GM12874 (cell line): ENCODE results near the gene CTAGE1.

Source experiments
- CTCF ChIP-seq: IDR thresholded peaks from 2 replicates; pipeline ENCODE4 v1.5.1; 2011; ENCODE audit warnings: low read depth, mild to moderate bottlenecking, control low read depth, low read length, moderate library complexity; ENCODE audit not compliant: insufficient read depth

Gene CTAGE1

GRCh38 chr18:22433956-22434355 lies 16.2 kb upstream of the CTAGE1 start:
- TF ChIP-seq CTCF = no peak

- TF ChIP-seq CTCF = no peak
Measured at GRCh38 chr18:22432657-22433137, 15.0 kb upstream of the CTAGE1 start.

- no peak for TF ChIP-seq CTCF
Measured at GRCh38 chr18:22429564-22429963, 11.8 kb upstream of the CTAGE1 start.

- no peak for TF ChIP-seq CTCF
Measured at GRCh38 chr18:22428672-22429071, 11.0 kb upstream of the CTAGE1 start.

- TF ChIP-seq CTCF = no peak
Measured at GRCh38 chr18:22427822-22428549, 10.3 kb upstream of the CTAGE1 start.

GRCh38 chr18:22424565-22424963 lies 6.8 kb upstream of the CTAGE1 start:
- TF ChIP-seq CTCF = no peak

GRCh38 chr18:22423878-22424564 lies 6.3 kb upstream of the CTAGE1 start:
- no peak for TF ChIP-seq CTCF
